Thyroid gland (tissue), 4 donors: Measurements from ENCODE around the gene LINC00305. TPM values are rescaled to one million over a fixed set of nuclear protein-coding genes. Genes with fewer than 3 reads are reported as not detected.

Experiments
- DNase-seq, 2 donors: peaks; one replicate each; pipeline ENCODE4 v3.0.0-alpha.2; 2019
- H3K27ac ChIP-seq, 3 donors: fragments of 200-600 bp; sonication (generic); 1 replicate in 2 of 3; 2 replicates in 1 of 3; pipeline ENCODE4 v1.5.1; 2016 to 2019; ENCODE audit warnings: mild to moderate bottlenecking in 1 of 3, moderate library complexity in 1 of 3
- H3K27me3 ChIP-seq: fragments of 200-600 bp; sonication (generic); one replicate; pipeline ENCODE4 v1.5.1; 2019
- H3K36me3 ChIP-seq, 2 donors: fragments of 200-600 bp; sonication (generic); one replicate each; pipeline ENCODE4 v1.5.1; 2016 to 2019
- H3K4me1 ChIP-seq, 2 donors: fragments of 200-600 bp; sonication (generic); one replicate each; pipeline ENCODE4 v1.5.1; 2017 to 2019
- H3K4me3 ChIP-seq, 3 donors: fragments of 200-600 bp; sonication (generic); replicated peaks in 1 of 3; 1 replicate in 2 of 3; 2 replicates in 1 of 3; pipeline ENCODE4 v1.5.1; 2016; ENCODE audit warnings: mild to moderate bottlenecking in 1 of 3
- H3K9me3 ChIP-seq: fragments of 200-600 bp; sonication (generic); one replicate; pipeline ENCODE4 v1.5.1; 2017
- CTCF ChIP-seq, 6 experiments: fragments of 200-600 bp in 3 of 6; fragments of 450-650 bp in 3 of 6; sonication (generic) in 3 of 6; IDR thresholded peaks; one replicate each; pipeline ENCODE4 v1.5.1; 2016 to 2019; ENCODE audit warnings: antibody characterized with exemption in 6 of 6, mild to moderate bottlenecking in 2 of 6, inconsistent platforms in 1 of 6, moderate library complexity in 1 of 6
- POLR2A ChIP-seq, 2 donors: fragments of 450-650 bp; IDR thresholded peaks; one replicate each; pipeline ENCODE4 v1.6.1; 2017; ENCODE audit warnings: antibody characterized with exemption in 2 of 2, mild to moderate bottlenecking in 2 of 2, moderate library complexity in 1 of 2
- WGBS, 2 donors: methylation state at CpG; one replicate each; pipeline ENCODE4 v1.1.5; 2017; 5-methylcytosine and 5-hydroxymethylcytosine counted together
- intact Hi-C: fragments of 100-400 bp; cut with DNase I; formaldehyde crosslinking; loops from one replicate; pipeline ENCODE4 v1.15.1; 2023
- total RNA-seq, 4 donors: library from RNA; depleted of rRNA; stranded (reverse); fragments of >200 nt; gene quantifications; one replicate each; pipeline ENCODE4 v1.2.3, GENCODE V29; 2016

LINC00305 gene
- total RNA-seq, 4 donors from 2014 or later, result not detected

DNA sequence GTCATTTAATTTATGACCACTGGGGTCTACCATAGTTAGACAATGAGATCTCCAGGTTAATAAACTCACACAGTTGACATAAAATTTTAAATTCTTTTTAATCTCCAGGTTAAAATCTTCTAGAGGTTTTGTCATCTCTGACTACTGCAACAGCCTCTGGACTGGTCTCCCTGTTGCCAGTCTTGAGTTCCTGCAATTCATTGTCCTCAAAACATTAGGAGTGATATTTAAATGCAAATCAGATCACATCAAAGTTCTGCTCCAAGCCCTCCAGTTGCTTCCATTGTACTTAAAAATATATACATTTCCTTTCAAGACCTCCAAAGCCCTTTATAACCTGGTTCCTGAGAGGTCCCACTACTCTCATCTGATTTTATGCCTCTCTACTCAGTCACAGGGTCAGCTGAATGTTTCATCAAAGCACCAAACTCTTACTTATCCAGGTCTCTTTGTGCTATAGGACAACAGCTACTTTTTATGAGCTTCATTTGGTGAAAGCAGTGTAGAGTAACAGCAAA lies 18.6 kb upstream of the LINC00305 start:
- Histone ChIP-seq H3K4me3 (no peak overlapping the region), H3K36me3 (no peaks in the 10 kb centered on the region), H3K27me3 (no peaks in the 10 kb centered on the region), H3K9me3 (no peaks in the 10 kb centered on the region), H3K27ac (no peak overlapping the region), H3K4me1 (no peaks in the 10 kb centered on the region)
- TF ChIP-seq POLR2A (IDR thresholded peaks at IDR 0.05) (no peak), CTCF (IDR thresholded peaks at IDR 0.05) (no peak)
- DNase-seq, result no peak
- intact Hi-C loops, result no loop called here

- 57% methylated on average over 2 of the region's 2 CpGs for WGBS, 2 donors
- Histone ChIP-seq H3K9me3 (no peaks in the 10 kb centered on the region), H3K36me3 (no peaks in the 10 kb centered on the region), H3K4me3 (no peak overlapping the region), H3K27me3 (no peaks in the 10 kb centered on the region), H3K27ac (no peak overlapping the region), H3K4me1 (no peaks in the 10 kb centered on the region)
- TF ChIP-seq POLR2A (IDR thresholded peaks at IDR 0.05) (no peak), CTCF (IDR thresholded peaks at IDR 0.05) (no peak)
- no peak for DNase-seq
- intact Hi-C loops, result no loop called here
Measured at GRCh38 chr18:64165906-64166305, 17.0 kb upstream of the LINC00305 start.

GRCh38 chr18:64164883-64165282 lies 16.0 kb upstream of the LINC00305 start:
- no peak overlapping the region for H3K4me3 ChIP-seq
- H3K36me3 ChIP-seq, result no peaks in the 10 kb centered on the region
- no peak for DNase-seq
- 84 to 87% methylated on average over 4 of the region's 4 CpGs for WGBS, 2 donors
- no peak overlapping the region for H3K27ac ChIP-seq
- no peaks in the 10 kb centered on the region for H3K9me3 ChIP-seq
- no peaks in the 10 kb centered on the region for H3K27me3 ChIP-seq
- intact Hi-C loops, result no loop called here
- H3K4me1 ChIP-seq, result no peaks in the 10 kb centered on the region
- TF ChIP-seq POLR2A (IDR thresholded peaks at IDR 0.05), result no peak

DNA sequence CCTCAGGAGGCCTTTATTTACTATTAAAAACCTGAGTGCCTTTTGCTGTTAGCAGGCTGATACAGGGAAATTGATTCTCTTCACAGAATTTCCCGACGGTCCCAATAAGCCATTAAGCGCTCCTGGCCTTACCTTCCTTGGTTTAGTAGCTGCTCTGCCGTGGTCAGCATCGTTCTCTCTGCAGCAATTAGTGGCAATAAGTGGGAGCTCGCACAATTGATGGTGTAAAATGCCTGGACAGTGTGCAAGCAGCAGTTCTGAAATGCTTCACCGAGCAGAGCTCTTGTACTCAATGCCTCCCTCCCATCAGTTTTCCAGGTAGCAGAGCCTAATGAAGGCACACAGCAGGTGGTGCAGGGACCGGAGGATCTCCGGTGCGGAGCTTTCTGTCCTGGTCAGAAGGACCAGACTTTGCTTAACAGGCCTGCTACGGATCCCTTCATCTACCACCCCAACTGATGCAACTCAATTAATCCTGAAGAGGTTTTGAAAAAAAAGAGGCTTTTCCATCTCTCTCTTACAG lies 1.1 kb upstream of the LINC00305 start:
- 49 to 58% methylated on average over 11 of the region's 11 CpGs for WGBS, 2 donors
- no peaks in the 10 kb centered on the region for H3K9me3 ChIP-seq
- intact Hi-C loops, result no loop called here

DNA sequence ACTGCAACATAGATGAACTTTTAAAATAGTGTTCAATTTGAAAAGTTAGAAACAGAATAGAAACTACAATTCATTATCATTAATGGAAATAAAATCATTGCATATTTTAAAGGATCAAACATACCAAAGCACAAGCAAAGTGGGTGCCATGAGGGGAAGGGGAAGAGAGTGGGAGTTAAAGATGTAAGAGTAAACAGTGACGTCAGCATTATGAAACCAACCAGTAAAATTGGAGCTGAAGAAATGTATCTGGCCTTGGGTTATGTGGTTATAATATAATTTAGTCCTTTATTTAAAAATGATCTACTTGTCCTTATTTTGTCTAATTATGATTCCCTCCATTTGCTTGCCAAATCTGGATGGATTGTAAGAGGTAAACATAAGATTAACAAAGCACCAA lies 6.0 kb downstream of the LINC00305 start:
- Histone ChIP-seq H3K36me3 (no peaks in the 10 kb centered on the region), H3K27me3 (no peaks in the 10 kb centered on the region), H3K27ac (no peak overlapping the region), H3K4me1 (no peaks in the 10 kb centered on the region), H3K4me3 (no peak overlapping the region), H3K9me3 (no peaks in the 10 kb centered on the region)
- whole genome bisulfite sequencing, 2 donors, result 91 to 92% methylated on average over 1 of the region's 1 CpG
- no peak for DNase-seq
- intact Hi-C loops, result no loop called here
- TF ChIP-seq CTCF (IDR thresholded peaks at IDR 0.05), result no peak
- TF ChIP-seq POLR2A (IDR thresholded peaks at IDR 0.05), result no peak

More for the DNA sequence above, 1.1 kb upstream of the LINC00305 start:
- DNase-seq, result no peak
- no peak for TF ChIP-seq CTCF (IDR thresholded peaks at IDR 0.05)
- Histone ChIP-seq H3K36me3 (no peaks in the 10 kb centered on the region), H3K27ac (no peak overlapping the region), H3K4me3 (no peak overlapping the region), H3K27me3 (no peaks in the 10 kb centered on the region), H3K4me1 (no peaks in the 10 kb centered on the region)

- no peak for DNase-seq
- no peaks in the 10 kb centered on the region for H3K9me3 ChIP-seq
- intact Hi-C loops, result no loop called here
- no peaks in the 10 kb centered on the region for H3K27me3 ChIP-seq
- no peak overlapping the region for H3K4me3 ChIP-seq
- H3K27ac ChIP-seq, result no peak overlapping the region
- H3K36me3 ChIP-seq, result no peaks in the 10 kb centered on the region
- 69 to 78% methylated on average over 1 of the region's 1 CpG for WGBS, 2 donors
- H3K4me1 ChIP-seq, result no peaks in the 10 kb centered on the region
- TF ChIP-seq CTCF (IDR thresholded peaks at IDR 0.05) (no peak), POLR2A (IDR thresholded peaks at IDR 0.05) (no peak)
Measured at GRCh38 chr18:64137914-64138313, 11.0 kb downstream of the LINC00305 start.
